SH-SY5Y (cell line): Measurements from ENCODE around the gene RHOF.

Experiments used
- GATA2 ChIP-seq: IDR thresholded peaks from 2 replicates; pipeline ENCODE4 v1.6.1; 2011; ENCODE audit warnings: mild to moderate bottlenecking, low read depth, low read length
- GATA3 ChIP-seq: IDR thresholded peaks from 2 replicates; pipeline ENCODE4 v1.6.1; 2011; ENCODE audit warnings: low read depth, mild to moderate bottlenecking, low read length, moderate library complexity

- TF ChIP-seq GATA3: no peak
- TF ChIP-seq GATA2: no peak
Observed at GRCh38 chr12:121814429-121815119, 21.1 kb upstream of the RHOF start.
